Keratinocyte (primary cell): ENCODE measurements around the gene TCF7.

Source experiments
- EZH2 ChIP-seq: IDR thresholded peaks from one replicate; pipeline ENCODE4 v1.6.1; 2012; ENCODE audit warnings: inconsistent platforms, mild to moderate bottlenecking, low read length, moderate library complexity
- TF ChIP-seq, protein P1 (sequence below), 3 experiments: IDR thresholded peaks in 1 of 3; conservative IDR thresholded peaks in 1 of 3; optimal IDR thresholded peaks in 1 of 3; 2 replicates in 2 of 3; 3 replicates in 1 of 3; pipeline versions ENCODE3 to v1.5.1; 2011; ENCODE audit warnings: low read length in 3 of 3, mild to moderate bottlenecking in 3 of 3, moderate library complexity in 2 of 3, control low read depth in 1 of 3, inconsistent platforms in 1 of 3; ENCODE audit not compliant: insufficient read depth in 2 of 3; ENCODE audit errors: extremely low read depth in 1 of 3

DNA sequence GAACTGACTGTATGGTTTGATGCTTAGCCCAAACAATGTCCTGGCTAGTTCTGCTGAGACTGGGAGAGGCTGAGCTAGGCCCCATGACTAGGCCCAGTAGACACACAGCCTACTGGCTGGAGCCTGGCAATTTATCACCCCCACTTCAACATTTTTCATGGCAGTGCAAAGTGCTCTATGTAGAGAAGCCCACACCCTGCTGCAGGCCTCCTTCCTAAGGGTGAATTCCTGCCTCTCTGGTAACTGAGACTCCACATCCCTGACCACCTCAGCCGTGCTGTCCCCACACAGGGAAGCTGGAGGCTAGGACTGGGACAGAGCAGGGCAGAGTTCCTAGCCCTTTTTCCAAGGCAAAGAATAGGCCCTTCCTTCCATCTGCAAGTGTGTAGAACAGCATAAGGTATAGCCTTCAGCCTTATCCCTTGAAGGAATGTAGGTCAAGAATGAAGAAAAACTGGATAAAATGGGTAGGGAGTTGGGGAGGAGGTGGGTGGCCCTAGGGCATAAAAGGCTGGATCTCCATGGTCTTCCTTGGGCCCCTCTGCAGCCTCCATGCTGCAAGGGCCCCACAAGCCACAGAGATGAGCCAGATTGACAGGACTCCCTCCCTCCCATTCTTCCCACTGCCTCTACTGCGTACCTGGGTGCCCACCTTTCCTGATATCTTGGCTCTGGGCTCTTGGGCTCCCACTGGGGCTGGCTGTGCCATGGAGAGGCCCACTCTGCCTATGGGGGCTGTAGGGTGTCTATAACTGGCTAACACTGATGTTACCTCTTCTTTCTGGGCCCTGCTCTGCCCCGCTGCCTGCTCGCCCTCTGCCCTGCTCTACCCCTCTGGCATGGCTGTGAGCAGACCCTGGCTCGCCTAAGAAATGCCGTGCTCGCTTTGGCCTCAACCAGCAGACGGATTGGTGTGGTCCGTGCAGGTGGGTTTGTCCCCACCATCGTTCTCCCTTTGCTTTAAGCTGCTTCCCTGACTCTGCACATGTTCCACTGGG is 29.8 kb downstream of the TCF7 start:
- TF ChIP-seq, protein P1, sequence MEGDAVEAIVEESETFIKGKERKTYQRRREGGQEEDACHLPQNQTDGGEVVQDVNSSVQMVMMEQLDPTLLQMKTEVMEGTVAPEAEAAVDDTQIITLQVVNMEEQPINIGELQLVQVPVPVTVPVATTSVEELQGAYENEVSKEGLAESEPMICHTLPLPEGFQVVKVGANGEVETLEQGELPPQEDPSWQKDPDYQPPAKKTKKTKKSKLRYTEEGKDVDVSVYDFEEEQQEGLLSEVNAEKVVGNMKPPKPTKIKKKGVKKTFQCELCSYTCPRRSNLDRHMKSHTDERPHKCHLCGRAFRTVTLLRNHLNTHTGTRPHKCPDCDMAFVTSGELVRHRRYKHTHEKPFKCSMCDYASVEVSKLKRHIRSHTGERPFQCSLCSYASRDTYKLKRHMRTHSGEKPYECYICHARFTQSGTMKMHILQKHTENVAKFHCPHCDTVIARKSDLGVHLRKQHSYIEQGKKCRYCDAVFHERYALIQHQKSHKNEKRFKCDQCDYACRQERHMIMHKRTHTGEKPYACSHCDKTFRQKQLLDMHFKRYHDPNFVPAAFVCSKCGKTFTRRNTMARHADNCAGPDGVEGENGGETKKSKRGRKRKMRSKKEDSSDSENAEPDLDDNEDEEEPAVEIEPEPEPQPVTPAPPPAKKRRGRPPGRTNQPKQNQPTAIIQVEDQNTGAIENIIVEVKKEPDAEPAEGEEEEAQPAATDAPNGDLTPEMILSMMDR (optimal IDR thresholded peaks at IDR 0.05 in 1 of 3, IDR thresholded peaks at IDR 0.05 in 1 of 3, conservative IDR thresholded peaks at IDR 0.05 in 1 of 3; ENCODE audit: extremely low read depth in 1 of 3, insufficient read depth in 2 of 3, low read length in 3 of 3) = no peak
- TF ChIP-seq EZH2 = no peak
